ENCODE results near the gene MGAT4B. TPM values are rescaled to one million over a fixed set of nuclear protein-coding genes. Genes with fewer than 3 reads are reported as not detected.

Gene MGAT4B
- total RNA-seq, 1 donor from 2014 or later = 99.8 TPM

DNA sequence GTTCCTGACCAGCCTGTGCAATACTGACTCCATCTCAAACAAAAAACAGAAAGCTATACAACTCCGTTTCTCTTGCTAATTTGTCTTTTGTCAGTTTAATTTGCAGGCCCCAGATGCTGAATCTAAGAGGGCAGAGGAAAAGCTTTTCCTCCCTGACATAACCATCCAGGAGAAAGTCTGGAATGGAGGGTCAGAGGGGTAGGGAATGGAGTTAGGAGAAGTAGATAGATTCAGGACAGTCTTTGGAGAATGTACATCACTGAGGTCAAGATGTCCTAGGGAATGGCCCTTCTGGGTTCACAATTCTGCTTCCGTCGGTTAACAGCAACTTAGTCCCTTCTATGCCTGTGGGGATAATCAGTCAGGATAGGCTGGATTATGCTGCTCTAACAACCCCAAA is 7.4 kb upstream of the MGAT4B start:
- intact Hi-C loops (cut with micrococcal nuclease) = loop anchor here (10.0 kb wide), 1 partner anchor 681 kb away; the partner anchor contains the start of gene CNOT6

- intact Hi-C loops (cut with micrococcal nuclease) = loop anchor here (10.0 kb wide), 1 partner anchor 682 kb away; the partner anchor contains the start of gene CNOT6
These were observed 6.4 kb upstream of the MGAT4B start for GRCh38 chr5:179812997-179813607.

- intact Hi-C loops (cut with micrococcal nuclease) = loop anchor here (10.0 kb wide), 1 partner anchor 683 kb away; the partner anchor contains the start of gene CNOT6
These were observed 5.6 kb upstream of the MGAT4B start for GRCh38 chr5:179812135-179812825.

- intact Hi-C loops (cut with micrococcal nuclease) = loop anchor here (1.0 to 5.0 kb wide), 4 partner anchors 15 to 248 kb away; partner anchors contain the start of genes MAML1 and SQSTM1
These were observed 977 bp downstream of the MGAT4B start for GRCh38 chr5:179805529-179806249.

DNA sequence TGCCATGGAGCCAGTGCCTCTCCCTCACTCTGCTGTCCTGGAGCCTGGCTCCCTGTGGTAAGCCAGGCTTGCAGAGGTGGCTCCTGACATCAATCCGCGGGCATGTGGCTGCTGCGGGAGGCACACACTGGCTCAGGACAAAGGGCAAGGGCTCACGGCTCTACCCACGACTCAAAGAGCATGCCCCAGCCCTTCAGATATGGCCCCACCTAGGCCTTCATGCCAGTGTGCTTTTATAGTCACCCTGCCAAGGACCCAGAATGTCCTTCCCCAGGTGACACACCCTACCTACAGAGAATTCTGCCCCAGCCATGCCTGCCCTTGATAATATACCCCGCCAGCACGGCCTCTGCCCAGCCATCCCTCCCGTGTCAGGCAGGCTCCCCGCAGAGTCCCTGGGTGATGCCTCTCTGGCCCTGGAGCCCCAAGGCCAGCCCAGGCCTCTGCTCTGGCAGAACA is 1.6 kb downstream of the MGAT4B start:
- intact Hi-C loops (cut with micrococcal nuclease) = loop anchor here (5.0 kb wide), 1 partner anchor 248 kb away; no protein-coding TSS in a partner anchor

DNA sequence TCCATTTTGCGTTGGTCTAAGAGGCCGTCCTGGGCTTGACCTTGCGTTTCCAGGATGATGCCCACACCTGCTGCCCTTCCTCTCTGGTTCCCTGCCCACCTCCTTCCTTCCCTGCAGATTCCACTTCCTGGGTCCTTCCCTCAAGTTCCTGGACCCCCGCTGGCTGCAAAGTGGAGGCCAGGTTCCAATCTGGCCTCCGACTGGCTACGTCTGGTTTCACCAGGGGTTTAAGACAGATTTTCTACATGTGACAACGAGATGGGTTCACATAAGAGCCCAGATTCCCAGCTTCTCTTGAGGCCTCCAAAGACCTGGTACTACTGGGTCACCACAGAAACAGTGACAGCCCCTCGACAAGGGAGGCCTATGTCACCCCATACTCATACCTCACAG is 2.1 kb downstream of the MGAT4B start:
- intact Hi-C loops (cut with micrococcal nuclease) = loop anchor here (5.0 kb wide), 2 partner anchors 33 to 488 kb away; partner anchors contain the start of gene MAPK9

DNA sequence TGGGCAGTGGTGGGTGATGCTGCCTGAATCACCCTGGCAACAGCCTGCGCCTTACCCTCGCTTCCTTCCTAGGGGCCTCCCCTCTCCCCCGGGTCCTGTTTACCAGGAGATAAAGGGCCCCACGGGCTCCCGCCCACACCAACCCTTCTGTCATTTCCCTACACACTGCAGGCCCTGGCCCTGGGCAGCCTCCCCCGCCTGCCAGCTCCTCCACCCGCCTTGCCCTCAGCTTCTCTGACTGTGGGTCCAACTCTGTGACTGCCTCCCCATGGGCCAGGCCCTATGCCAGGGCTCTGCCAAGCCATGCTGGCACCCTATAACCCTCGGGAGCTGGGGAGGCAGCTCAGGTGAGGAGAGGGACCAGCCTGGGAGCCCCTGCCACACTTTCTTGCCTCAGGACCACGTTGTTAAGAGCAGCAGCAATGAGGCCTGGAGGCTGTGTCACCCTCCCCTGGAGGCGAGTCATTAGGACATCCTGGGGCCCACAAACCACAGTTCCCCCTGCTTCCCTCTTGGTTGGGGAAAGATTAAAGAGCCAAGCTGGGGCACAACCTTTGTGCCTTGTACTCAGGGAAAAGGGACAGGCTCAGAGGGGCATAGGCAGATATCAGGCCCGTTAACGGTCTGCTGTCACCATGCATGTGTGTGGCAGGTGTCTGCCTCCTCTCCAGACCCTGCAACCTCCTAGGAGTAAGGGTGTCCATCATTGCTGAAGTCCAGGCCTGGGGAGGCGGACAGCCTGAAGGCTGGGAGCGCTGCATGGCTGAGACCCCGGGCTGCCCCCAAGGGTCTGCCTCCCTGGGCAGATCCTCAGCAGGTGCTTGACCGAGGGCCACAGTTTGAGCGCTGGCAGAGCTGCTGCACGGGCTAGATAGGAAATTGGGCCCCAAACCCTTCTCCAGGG is 2.8 kb downstream of the MGAT4B start:
- intact Hi-C loops (cut with micrococcal nuclease) = loop anchor here (5.0 kb wide), 2 partner anchors 33 to 488 kb away; partner anchors contain the start of gene MAPK9

GRCh38 chr5:179802950-179803562 is 3.6 kb downstream of the MGAT4B start:
- intact Hi-C loops (cut with micrococcal nuclease) = loop anchor here (1.0 to 5.0 kb wide), 4 partner anchors 34 to 489 kb away; partner anchors contain the start of genes MAPK9 and TBC1D9B

DNA sequence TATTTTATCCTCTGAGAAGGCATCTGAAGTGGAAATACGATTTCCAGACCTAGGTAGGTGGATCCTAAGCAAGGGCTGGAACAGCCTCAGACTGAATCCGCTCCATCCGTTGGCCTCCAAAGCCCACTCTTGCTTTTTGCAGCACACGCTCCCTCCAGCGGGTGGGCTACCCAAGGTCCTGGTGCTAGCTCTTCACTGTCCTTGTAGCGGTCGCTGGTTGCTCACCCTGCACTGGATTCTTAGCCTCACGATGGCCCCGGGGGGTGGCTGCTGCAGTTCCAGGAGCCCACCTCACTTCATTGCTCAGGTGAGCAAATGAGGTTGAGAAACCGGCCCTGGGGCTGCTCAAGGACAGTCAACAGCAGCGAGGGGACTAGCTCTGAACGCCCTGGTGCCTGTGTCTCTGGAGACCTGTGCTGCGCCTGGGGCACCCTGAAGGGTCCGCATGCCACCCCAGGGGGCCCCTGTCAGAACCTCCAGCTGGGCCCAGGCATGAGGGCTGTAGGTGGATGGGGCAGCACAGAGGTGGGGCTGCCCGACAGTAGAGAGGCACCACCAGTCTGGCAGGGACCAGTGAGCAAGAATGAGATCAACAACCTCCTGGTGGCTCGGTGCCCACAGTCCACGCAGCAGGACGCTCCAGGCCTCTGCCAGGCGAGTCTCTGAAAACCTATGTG is 4.3 kb downstream of the MGAT4B start:
- intact Hi-C loops (cut with micrococcal nuclease) = loop anchor here (1.0 to 5.0 kb wide), 4 partner anchors 35 to 490 kb away; partner anchors contain the start of genes MAPK9 and TBC1D9B

DNA sequence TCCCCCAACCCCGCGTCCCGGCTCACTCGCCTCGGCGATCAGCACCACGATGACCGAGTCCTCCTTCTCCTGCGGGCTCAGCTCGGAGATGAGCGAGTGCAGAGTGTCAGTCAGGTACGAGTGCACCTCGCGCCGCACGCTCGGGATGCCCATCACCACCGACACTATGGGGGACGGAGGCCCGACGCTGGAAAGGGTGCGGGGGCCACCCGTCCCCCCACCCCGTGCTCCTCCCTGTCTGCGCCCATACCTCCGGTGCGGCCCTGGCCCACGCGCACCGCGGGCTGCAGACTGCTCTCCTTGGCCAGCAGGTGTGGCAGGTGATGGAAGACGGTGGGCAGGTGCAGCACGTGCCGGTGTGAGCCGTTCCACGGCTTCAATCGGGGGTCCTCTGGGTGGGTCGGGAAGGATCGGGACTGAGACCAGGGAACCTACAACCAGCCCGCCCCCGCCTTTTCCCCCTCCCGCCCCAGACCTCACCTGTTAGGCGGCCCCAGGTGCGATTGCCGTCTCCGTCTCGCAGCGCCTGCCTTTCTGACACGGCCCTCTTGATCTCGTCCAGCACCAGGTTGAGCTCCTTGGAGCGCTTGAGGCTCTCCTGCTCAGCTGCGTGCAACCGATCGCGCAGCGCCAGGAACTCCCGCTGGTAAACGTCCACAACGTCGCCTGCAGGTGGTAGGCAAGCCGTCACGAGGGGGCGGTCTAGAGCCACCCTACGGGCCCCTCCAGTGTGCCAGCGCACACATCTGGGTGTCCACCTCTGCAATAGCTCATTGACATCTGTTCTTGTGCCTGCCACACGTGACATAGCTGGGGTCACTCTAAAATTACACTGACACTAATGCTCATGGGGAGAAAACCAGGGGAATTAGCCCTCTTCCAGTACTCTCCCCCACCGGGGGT is 5.1 kb downstream of the MGAT4B start:
- intact Hi-C loops (cut with micrococcal nuclease) = loop anchor here (1.0 to 5.0 kb wide), 5 partner anchors 36 to 491 kb away; partner anchors contain the start of genes MAPK9 and TBC1D9B

DNA sequence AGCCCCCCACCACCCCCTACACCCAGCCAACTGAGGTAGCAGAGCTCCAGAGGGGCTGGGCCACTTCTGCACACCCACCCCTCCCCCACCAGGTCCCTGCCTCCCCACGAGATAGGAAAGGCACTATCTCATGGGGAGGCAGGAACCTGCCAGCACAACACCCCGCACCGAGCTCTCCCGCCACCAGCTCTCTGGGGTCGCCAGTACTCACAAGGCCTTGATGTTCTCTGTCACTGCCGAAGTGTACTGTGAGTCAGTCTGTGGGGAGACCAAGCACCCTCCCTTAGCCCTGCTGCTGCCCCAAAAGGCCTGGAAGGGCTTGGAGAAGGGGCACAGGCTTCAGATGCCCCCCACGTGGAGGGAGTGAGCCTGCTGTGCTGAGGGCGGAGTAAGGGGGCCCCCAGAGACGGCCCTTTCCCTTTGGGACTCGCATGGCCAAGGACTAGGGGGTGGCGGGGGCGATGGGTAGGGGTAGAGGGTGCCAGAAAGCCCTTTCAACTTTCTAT is 5.9 kb downstream of the MGAT4B start:
- intact Hi-C loops (cut with micrococcal nuclease) = loop anchor here (1.0 to 5.0 kb wide), 3 partner anchors 37 to 492 kb away; partner anchors contain the start of gene MAPK9

GRCh38 chr5:179800071-179800695 is 6.5 kb downstream of the MGAT4B start:
- intact Hi-C loops (cut with micrococcal nuclease) = loop anchor here (5.0 kb wide), 2 partner anchors 37 to 492 kb away; partner anchors contain the start of gene MAPK9

GRCh38 chr5:179799644-179799973 is 7.1 kb downstream of the MGAT4B start:
- intact Hi-C loops (cut with micrococcal nuclease) = loop anchor here (5.0 kb wide), 2 partner anchors 247 to 273 kb away; partner anchors contain the start of genes RNF130 and RUFY1

DNA sequence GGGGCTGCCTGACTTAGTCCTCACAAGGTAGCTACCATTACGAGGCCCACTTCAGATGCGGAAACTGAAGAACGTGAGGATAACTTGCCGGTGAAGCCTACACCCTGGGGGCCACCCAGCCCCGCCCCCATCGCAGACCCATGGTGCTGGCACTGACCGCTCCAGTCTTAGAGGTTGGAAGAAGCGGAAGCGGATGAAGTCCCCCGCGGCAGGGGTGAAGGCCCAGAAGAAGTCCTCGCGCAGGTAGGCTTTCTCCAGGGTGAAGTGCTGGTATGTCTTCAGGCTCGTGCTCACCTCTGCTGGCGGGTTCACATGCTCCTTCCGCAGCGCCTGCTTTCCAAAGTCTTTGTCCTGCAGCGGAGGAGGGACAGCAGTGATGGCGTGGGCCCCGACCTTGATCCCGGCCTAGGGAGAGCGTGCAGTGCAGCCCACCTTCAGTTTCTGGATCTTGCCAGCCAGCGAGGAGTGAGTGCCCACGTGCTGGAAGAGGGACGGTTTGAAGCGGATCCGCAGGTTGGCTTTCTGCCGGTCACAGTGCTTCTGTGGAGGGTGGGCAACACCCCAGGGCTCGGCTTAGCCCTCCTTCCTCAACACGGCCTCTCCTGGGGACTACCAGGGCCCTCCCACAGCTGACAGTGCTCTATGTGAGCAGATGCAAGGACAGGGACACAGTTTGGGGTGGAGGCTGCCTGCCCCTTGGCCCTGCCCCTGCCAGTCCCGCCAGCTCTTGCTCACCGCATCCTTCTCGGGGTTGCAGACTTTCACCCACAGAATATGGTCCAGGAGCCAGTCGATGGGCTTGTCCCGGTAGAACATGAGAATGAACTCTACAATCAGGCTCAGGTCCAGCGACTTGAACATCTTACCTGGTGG is 7.7 kb downstream of the MGAT4B start:
- intact Hi-C loops (cut with micrococcal nuclease) = loop anchor here (5.0 kb wide), 2 partner anchors 247 to 273 kb away; partner anchors contain the start of genes RNF130 and RUFY1

DNA sequence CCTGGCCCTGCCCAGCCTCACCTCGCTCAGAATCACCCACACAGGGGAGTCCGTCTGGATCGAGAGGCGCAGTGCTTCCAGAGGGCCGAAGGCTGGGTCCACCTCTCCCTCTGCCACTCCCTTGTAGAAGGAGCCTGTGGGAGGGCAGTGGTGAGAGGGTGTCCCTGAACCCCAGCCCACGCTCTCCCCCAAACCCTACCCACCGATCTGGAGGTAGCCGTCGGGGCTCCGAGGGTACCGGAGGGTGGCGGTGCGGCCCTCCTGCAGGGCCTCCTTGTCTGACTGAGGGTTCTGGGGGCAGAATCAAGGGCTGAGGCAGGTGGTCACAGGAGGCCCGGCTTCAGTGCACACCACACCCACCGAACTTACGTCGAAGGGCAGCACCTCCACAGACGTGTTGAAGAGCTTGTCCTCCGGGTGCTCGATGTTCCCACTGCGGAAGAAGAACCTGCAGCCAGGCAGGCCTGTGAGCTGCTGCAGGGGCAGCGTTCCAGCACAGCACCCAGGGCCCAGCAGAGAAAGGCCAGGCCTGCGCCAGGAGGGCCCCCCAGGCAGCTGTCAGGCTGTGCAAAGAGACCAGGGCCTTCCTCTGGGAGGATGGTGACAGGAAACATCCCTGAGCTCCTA is 8.4 kb downstream of the MGAT4B start:
- intact Hi-C loops (cut with micrococcal nuclease) = loop anchor here (5.0 kb wide), 2 partner anchors 246 to 274 kb away; partner anchors contain the start of genes RNF130 and RUFY1

- intact Hi-C loops (cut with micrococcal nuclease) = loop anchor here (5.0 kb wide), 2 partner anchors 245 to 275 kb away; partner anchors contain the start of genes RNF130 and RUFY1
These were observed 8.9 kb downstream of the MGAT4B start for GRCh38 chr5:179797741-179798140.
